HepG2 (cell line): Measurements from ENCODE around the gene PHRF1. TPM values are rescaled to one million over a fixed set of nuclear protein-coding genes. Genes with fewer than 3 reads are reported as not detected.

ENCODE experiments used
- FOXA1 ChIP-seq, 2 experiments: fragments of 450-650 bp in 1 of 2; sonication (generic) in 1 of 2; formaldehyde crosslinking in 1 of 2; IDR thresholded peaks; 2 replicates each; pipeline versions ENCODE4 v1.4.0 to v1.6.1; 2016 to 2020; ENCODE audit warnings: missing genetic modification reagents in 1 of 2
- JUN ChIP-seq: sonication (generic); formaldehyde crosslinking; IDR thresholded peaks from 2 replicates; pipeline ENCODE4 v1.4.0; 2020; ENCODE audit warnings: mild to moderate bottlenecking, missing genetic modification reagents
- KDM1A ChIP-seq: IDR thresholded peaks from 2 replicates; pipeline ENCODE4 v1.6.1; 2016; ENCODE audit warnings: missing compliant biosample characterization
- MED1 ChIP-seq: sonication (generic); formaldehyde crosslinking; IDR thresholded peaks from 2 replicates; pipeline ENCODE4 v1.4.0; 2020; ENCODE audit warnings: missing genetic modification reagents
- NCOR1 ChIP-seq: fragments of 200-600 bp; sonication (generic); IDR thresholded peaks from 2 replicates; pipeline ENCODE4 v1.7.0; 2017; ENCODE audit warnings: antibody characterized with exemption, low read length, borderline replicate concordance
- PAX8 ChIP-seq: sonication (generic); formaldehyde crosslinking; IDR thresholded peaks from 2 replicates; pipeline ENCODE4 v1.8.0; 2022; ENCODE audit warnings: mild to moderate bottlenecking, missing genetic modification reagents, borderline replicate concordance
- RFX1 ChIP-seq: fragments of 450-650 bp; IDR thresholded peaks from 2 replicates; pipeline ENCODE4 v1.6.1; 2017
- YY1 ChIP-seq: IDR thresholded peaks from 2 replicates; pipeline ENCODE4 v1.6.1; 2011; ENCODE audit warnings: low read length, low read depth, moderate library complexity, mild to moderate bottlenecking; ENCODE audit not compliant: insufficient read depth, insufficient replicate concordance
- ZNF160 ChIP-seq: sonication (generic); formaldehyde crosslinking; IDR thresholded peaks from 2 replicates; pipeline ENCODE4 v1.8.0; 2022; ENCODE audit warnings: mild to moderate bottlenecking, inconsistent platforms, missing genetic modification reagents
- ZNF282 ChIP-seq: fragments of 450-650 bp; IDR thresholded peaks from 2 replicates; pipeline ENCODE4 v1.6.1; 2018; ENCODE audit not compliant: partially characterized antibody
- ZNF354B ChIP-seq: sonication (generic); formaldehyde crosslinking; IDR thresholded peaks from 2 replicates; pipeline ENCODE4 v1.8.0; 2022; ENCODE audit warnings: mild to moderate bottlenecking, missing genetic modification reagents
- ZNF569 ChIP-seq: sonication (generic); formaldehyde crosslinking; IDR thresholded peaks from 2 replicates; pipeline ENCODE4 v1.5.0; 2020; ENCODE audit warnings: mild to moderate bottlenecking, missing genetic modification reagents, moderate library complexity, borderline replicate concordance
- polyA plus RNA-seq, 8 experiments: library from polyadenylated mRNA; depleted of rRNA in 3 of 8; stranded (reverse) in 7 of 8; unstranded in 1 of 8; fragments of >200 nt; fragmentation: Illumina TruSeq in 4 of 8; extraction: Trizol in 4 of 8; gene quantifications; 2 replicates each; pipeline versions ENCODE4 v1.2.1 to v1.2.3, GENCODE V29; 2011 to 2016; ENCODE audit warnings: low read depth in 4 of 8, missing spikeins in 1 of 8, mixed read lengths in 1 of 8; ENCODE audit not compliant: insufficient read depth in 1 of 8
- total RNA-seq, 5 experiments: library from RNA; depleted of rRNA; stranded (reverse); fragments of >200 nt; fragmentation: Illumina TruSeq; extraction: Trizol; gene quantifications; 2 replicates each; pipeline ENCODE4 v1.2.3, GENCODE V29; 2016; ENCODE audit warnings: low read depth in 1 of 5
- TF ChIP-seq, protein P1 (sequence below): sonication (generic); formaldehyde crosslinking; IDR thresholded peaks from 2 replicates; pipeline ENCODE4 v1.4.0; 2020; ENCODE audit warnings: mild to moderate bottlenecking, missing genetic modification reagents
- TF ChIP-seq, protein P2 (sequence below): sonication (generic); formaldehyde crosslinking; IDR thresholded peaks from one replicate; pipeline ENCODE4 v1.5.1; 2020; ENCODE audit warnings: mild to moderate bottlenecking, missing genetic modification reagents; ENCODE audit errors: not compliant biosample characterization
- TF ChIP-seq, protein P3 (sequence below): sonication (generic); formaldehyde crosslinking; IDR thresholded peaks from 2 replicates; pipeline ENCODE4; 2020; ENCODE audit warnings: missing genetic modification reagents, mild to moderate bottlenecking, borderline replicate concordance

The PHRF1 gene
- total and polyA plus RNA-seq, 2 of the 13 experiments (the other 11 are each of a cell fraction or from before 2014, with no cell fraction given) = 8.2 to 16.7 TPM

DNA sequence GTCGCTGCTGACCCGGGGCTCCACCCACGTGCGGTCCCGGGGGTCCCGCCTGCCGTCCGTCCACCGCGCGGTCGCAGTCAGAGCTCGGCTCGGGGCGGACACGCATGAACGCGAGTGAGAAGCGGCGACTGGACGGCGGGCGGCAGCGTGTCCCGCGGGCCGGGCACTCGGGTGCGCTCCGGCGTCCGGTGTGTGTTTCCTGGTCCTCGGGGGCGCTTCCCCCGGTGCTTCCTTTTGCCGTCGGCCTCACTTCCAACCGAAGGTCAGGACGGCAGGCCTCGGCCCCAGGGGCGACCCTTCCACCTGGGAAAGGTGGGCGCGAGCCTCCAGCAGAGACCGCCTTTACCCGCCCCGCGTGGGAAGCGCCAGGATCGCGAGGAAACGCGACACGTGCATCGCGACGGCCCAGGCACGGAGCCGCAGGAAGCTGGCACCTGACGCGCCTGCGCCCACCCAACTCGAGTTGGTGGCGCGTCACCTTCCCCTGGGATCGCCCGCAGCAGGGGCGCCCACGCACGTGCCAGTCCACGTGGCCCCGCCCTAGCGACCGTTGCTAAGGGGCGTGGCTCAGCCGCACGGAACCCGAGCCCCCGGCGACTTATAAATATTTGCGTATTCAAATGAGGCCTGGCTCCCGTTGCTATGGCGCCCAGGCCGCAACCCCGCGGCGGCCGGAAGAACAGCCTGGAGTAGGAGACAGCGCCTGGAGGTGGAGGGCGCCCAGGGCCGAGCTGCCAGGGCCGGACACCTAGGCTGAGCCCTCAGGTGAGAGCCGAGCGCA, 39.2 kb upstream of the PHRF1 start, which contains the start of gene LRRC56 (continued):
- TF ChIP-seq, protein P1, sequence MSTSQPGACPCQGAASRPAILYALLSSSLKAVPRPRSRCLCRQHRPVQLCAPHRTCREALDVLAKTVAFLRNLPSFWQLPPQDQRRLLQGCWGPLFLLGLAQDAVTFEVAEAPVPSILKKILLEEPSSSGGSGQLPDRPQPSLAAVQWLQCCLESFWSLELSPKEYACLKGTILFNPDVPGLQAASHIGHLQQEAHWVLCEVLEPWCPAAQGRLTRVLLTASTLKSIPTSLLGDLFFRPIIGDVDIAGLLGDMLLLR (CRISPR knock-in tag) = no peak
- TF ChIP-seq RFX1 (peak; percentile 98), ZNF160 (CRISPR knock-in tag) (no peak), NCOR1 (no peak), JUN (CRISPR knock-in tag) (no peak), ZNF354B (no peak), ZNF282 (no peak), PAX8 (CRISPR knock-in tag) (no peak), ZNF569 (no peak), MED1 (CRISPR knock-in tag) (no peak), YY1 (peak; percentile 32), KDM1A (CRISPR knock-in tag) (no peak), FOXA1 (IDR thresholded peaks at IDR 0.05) (no peak), FOXA1 (CRISPR knock-in tag; IDR thresholded peaks at IDR 0.05) (no peak)
- TF ChIP-seq, protein P2, sequence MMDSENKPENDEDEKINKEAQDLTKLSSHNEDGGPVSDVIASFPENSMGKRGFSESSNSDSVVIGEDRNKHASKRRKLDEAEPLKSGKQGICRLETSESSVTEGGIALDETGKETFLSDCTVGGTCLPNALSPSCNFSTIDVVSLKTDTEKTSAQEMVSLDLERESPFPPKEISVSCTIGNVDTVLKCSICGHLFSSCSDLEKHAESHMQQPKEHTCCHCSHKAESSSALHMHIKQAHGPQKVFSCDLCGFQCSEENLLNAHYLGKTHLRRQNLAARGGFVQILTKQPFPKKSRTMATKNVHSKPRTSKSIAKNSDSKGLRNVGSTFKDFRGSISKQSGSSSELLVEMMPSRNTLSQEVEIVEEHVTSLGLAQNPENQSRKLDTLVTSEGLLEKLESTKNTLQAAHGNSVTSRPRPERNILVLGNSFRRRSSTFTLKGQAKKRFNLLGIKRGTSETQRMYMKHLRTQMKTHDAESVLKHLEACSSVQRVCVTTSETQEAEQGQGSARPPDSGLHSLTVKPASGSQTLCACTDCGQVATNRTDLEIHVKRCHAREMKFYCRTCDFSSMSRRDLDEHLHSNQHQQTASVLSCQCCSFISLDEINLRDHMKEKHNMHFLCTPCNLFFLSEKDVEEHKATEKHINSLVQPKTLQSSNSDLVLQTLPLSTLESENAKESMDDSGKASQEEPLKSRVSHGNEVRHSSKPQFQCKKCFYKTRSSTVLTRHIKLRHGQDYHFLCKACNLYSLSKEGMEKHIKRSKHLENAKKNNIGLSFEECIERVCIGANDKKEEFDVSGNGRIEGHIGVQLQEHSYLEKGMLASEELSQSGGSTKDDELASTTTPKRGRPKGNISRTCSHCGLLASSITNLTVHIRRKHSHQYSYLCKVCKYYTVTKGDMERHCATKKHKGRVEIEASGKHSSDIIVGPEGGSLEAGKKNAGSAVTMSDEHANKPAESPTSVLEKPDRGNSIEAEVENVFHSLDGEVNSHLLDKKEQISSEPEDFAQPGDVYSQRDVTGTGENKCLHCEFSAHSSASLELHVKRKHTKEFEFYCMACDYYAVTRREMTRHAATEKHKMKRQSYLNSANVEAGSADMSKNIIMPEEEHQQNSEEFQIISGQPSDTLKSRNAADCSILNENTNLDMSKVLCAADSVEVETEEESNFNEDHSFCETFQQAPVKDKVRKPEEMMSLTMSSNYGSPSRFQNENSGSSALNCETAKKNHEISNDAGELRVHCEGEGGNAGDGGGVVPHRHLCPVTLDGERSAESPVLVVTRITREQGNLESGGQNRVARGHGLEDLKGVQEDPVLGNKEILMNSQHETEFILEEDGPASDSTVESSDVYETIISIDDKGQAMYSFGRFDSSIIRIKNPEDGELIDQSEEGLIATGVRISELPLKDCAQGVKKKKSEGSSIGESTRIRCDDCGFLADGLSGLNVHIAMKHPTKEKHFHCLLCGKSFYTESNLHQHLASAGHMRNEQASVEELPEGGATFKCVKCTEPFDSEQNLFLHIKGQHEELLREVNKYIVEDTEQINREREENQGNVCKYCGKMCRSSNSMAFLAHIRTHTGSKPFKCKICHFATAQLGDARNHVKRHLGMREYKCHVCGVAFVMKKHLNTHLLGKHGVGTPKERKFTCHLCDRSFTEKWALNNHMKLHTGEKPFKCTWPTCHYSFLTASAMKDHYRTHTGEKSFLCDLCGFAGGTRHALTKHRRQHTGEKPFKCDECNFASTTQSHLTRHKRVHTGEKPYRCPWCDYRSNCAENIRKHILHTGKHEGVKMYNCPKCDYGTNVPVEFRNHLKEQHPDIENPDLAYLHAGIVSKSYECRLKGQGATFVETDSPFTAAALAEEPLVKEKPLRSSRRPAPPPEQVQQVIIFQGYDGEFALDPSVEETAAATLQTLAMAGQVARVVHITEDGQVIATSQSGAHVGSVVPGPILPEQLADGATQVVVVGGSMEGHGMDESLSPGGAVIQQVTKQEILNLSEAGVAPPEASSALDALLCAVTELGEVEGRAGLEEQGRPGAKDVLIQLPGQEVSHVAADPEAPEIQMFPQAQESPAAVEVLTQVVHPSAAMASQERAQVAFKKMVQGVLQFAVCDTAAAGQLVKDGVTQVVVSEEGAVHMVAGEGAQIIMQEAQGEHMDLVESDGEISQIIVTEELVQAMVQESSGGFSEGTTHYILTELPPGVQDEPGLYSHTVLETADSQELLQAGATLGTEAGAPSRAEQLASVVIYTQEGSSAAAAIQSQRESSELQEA = no peak
- TF ChIP-seq, protein P3, sequence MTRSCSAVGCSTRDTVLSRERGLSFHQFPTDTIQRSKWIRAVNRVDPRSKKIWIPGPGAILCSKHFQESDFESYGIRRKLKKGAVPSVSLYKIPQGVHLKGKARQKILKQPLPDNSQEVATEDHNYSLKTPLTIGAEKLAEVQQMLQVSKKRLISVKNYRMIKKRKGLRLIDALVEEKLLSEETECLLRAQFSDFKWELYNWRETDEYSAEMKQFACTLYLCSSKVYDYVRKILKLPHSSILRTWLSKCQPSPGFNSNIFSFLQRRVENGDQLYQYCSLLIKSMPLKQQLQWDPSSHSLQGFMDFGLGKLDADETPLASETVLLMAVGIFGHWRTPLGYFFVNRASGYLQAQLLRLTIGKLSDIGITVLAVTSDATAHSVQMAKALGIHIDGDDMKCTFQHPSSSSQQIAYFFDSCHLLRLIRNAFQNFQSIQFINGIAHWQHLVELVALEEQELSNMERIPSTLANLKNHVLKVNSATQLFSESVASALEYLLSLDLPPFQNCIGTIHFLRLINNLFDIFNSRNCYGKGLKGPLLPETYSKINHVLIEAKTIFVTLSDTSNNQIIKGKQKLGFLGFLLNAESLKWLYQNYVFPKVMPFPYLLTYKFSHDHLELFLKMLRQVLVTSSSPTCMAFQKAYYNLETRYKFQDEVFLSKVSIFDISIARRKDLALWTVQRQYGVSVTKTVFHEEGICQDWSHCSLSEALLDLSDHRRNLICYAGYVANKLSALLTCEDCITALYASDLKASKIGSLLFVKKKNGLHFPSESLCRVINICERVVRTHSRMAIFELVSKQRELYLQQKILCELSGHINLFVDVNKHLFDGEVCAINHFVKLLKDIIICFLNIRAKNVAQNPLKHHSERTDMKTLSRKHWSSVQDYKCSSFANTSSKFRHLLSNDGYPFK = no peak
